ENCODE results near the gene RRBP1.

RRBP1 gene

GRCh38 chr20:17573463-17573862 is 108.6 kb downstream of the RRBP1 start:
- Histone ChIP-seq H3K9me3 (ENCODE audit: control insufficient read depth, low read depth, low read length) (no peaks in the 10 kb centered on the region), H3K4me3 (ENCODE audit: low read length) (peak overlapping the region; percentile 66), H3K36me3 (ENCODE audit: control insufficient read depth, low read depth, low read length) (no peaks in the 10 kb centered on the region), H3K27ac (ENCODE audit: low read length) (no peak overlapping the region), H3K9ac (ENCODE audit: low read length) (no peak overlapping the region), H3K27me3 (ENCODE audit: control insufficient read depth, insufficient read depth, low read length) (no peaks in the 10 kb centered on the region), H3K4me1 (ENCODE audit: control insufficient read depth, low read depth, low read length) (peaks cover 35% of the 10 kb centered on the region)

- H3K9ac ChIP-seq (ENCODE audit: low read length), result peak overlapping the region; percentile 25
- H3K27ac ChIP-seq (ENCODE audit: low read length), result no peak overlapping the region
- no peaks in the 10 kb centered on the region for H3K36me3 ChIP-seq (ENCODE audit: control insufficient read depth, low read depth, low read length)
- peaks cover 42% of the 10 kb centered on the region for H3K4me1 ChIP-seq (ENCODE audit: control insufficient read depth, low read depth, low read length)
- H3K27me3 ChIP-seq (ENCODE audit: control insufficient read depth, insufficient read depth, low read length), result no peaks in the 10 kb centered on the region
- no peaks in the 10 kb centered on the region for H3K9me3 ChIP-seq (ENCODE audit: control insufficient read depth, low read depth, low read length)
- H3K4me3 ChIP-seq (ENCODE audit: low read length), result peak overlapping the region; percentile 66
Measured at GRCh38 chr20:17572034-17572638, 109.9 kb downstream of the RRBP1 start.

GRCh38 chr20:17571153-17571527 is 110.9 kb downstream of the RRBP1 start:
- no peaks in the 10 kb centered on the region for H3K27me3 ChIP-seq (ENCODE audit: control insufficient read depth, insufficient read depth, low read length)
- H3K36me3 ChIP-seq (ENCODE audit: control insufficient read depth, low read depth, low read length), result no peaks in the 10 kb centered on the region
- no peaks in the 10 kb centered on the region for H3K9me3 ChIP-seq (ENCODE audit: control insufficient read depth, low read depth, low read length)
- H3K4me1 ChIP-seq (ENCODE audit: control insufficient read depth, low read depth, low read length), result peaks cover 42% of the 10 kb centered on the region
- H3K27ac ChIP-seq (ENCODE audit: low read length), result no peak overlapping the region
- H3K9ac ChIP-seq (ENCODE audit: low read length), result peak overlapping the region; percentile 79
- H3K4me3 ChIP-seq (ENCODE audit: low read length), result peak overlapping the region; percentile 66

GRCh38 chr20:17570347-17571152 is 111.5 kb downstream of the RRBP1 start:
- Histone ChIP-seq H3K4me3 (ENCODE audit: low read length) (peak overlapping the region; percentile 66), H3K9ac (ENCODE audit: low read length) (peak overlapping the region; percentile 79), H3K27me3 (ENCODE audit: control insufficient read depth, insufficient read depth, low read length) (no peaks in the 10 kb centered on the region), H3K27ac (ENCODE audit: low read length) (no peak overlapping the region), H3K36me3 (ENCODE audit: control insufficient read depth, low read depth, low read length) (no peaks in the 10 kb centered on the region), H3K4me1 (ENCODE audit: control insufficient read depth, low read depth, low read length) (peaks cover 42% of the 10 kb centered on the region), H3K9me3 (ENCODE audit: control insufficient read depth, low read depth, low read length) (no peaks in the 10 kb centered on the region)

GRCh38 chr20:17569616-17570346 is 112.3 kb downstream of the RRBP1 start, which contains the start of gene DSTN:
Gene DSTN, plus strand, starts transcription at chr20:17570075. Its CDS starts 134 bp downstream, at chr20:17570209.
- H3K27me3 ChIP-seq (ENCODE audit: control insufficient read depth, insufficient read depth, low read length), result no peaks in the 10 kb centered on the region
- no peaks in the 10 kb centered on the region for H3K9me3 ChIP-seq (ENCODE audit: control insufficient read depth, low read depth, low read length)
- peak within 1 kb of the TSS; percentile 90 for H3K27ac ChIP-seq (ENCODE audit: low read length)
- H3K36me3 ChIP-seq (ENCODE audit: control insufficient read depth, low read depth, low read length), result no peaks in the 10 kb centered on the region
- H3K4me3 ChIP-seq (ENCODE audit: low read length), result peak within 1 kb of the TSS; percentile 82
- peak within 1 kb of the TSS; percentile 90 for H3K9ac ChIP-seq (ENCODE audit: low read length)
- H3K4me1 ChIP-seq (ENCODE audit: control insufficient read depth, low read depth, low read length), result peaks cover 36% of the 10 kb centered on the region

GRCh38 chr20:17568972-17569521 is 113.0 kb downstream of the RRBP1 start:
- Histone ChIP-seq H3K9ac (ENCODE audit: low read length) (peak overlapping the region; percentile 90), H3K27me3 (ENCODE audit: control insufficient read depth, insufficient read depth, low read length) (no peaks in the 10 kb centered on the region), H3K36me3 (ENCODE audit: control insufficient read depth, low read depth, low read length) (no peaks in the 10 kb centered on the region), H3K9me3 (ENCODE audit: control insufficient read depth, low read depth, low read length) (no peaks in the 10 kb centered on the region), H3K4me1 (ENCODE audit: control insufficient read depth, low read depth, low read length) (peaks cover 36% of the 10 kb centered on the region), H3K4me3 (ENCODE audit: low read length) (peak overlapping the region; percentile 82), H3K27ac (ENCODE audit: low read length) (peak overlapping the region; percentile 90)

- H3K27me3 ChIP-seq (ENCODE audit: control insufficient read depth, insufficient read depth, low read length), result no peaks in the 10 kb centered on the region
- no peaks in the 10 kb centered on the region for H3K9me3 ChIP-seq (ENCODE audit: control insufficient read depth, low read depth, low read length)
- peaks cover 29% of the 10 kb centered on the region for H3K4me1 ChIP-seq (ENCODE audit: control insufficient read depth, low read depth, low read length)
- no peaks in the 10 kb centered on the region for H3K36me3 ChIP-seq (ENCODE audit: control insufficient read depth, low read depth, low read length)
- peak overlapping the region; percentile 90 for H3K9ac ChIP-seq (ENCODE audit: low read length)
- H3K4me3 ChIP-seq (ENCODE audit: low read length), result peak overlapping the region; percentile 82
- H3K27ac ChIP-seq (ENCODE audit: low read length), result peak overlapping the region; percentile 90
Measured at GRCh38 chr20:17568045-17568788, 113.8 kb downstream of the RRBP1 start.

- Histone ChIP-seq H3K27me3 (ENCODE audit: control insufficient read depth, insufficient read depth, low read length) (no peaks in the 10 kb centered on the region), H3K9me3 (ENCODE audit: control insufficient read depth, low read depth, low read length) (no peaks in the 10 kb centered on the region), H3K4me3 (ENCODE audit: low read length) (no peak overlapping the region), H3K4me1 (ENCODE audit: control insufficient read depth, low read depth, low read length) (peaks cover 11% of the 10 kb centered on the region), H3K9ac (ENCODE audit: low read length) (no peak overlapping the region), H3K27ac (ENCODE audit: low read length) (no peak overlapping the region), H3K36me3 (ENCODE audit: control insufficient read depth, low read depth, low read length) (no peaks in the 10 kb centered on the region)
Measured at GRCh38 chr20:17566345-17566744, 115.7 kb downstream of the RRBP1 start.

- no peaks in the 10 kb centered on the region for H3K9me3 ChIP-seq (ENCODE audit: control insufficient read depth, low read depth, low read length)
- no peak overlapping the region for H3K4me3 ChIP-seq (ENCODE audit: low read length)
- H3K4me1 ChIP-seq (ENCODE audit: control insufficient read depth, low read depth, low read length), result peaks cover 7% of the 10 kb centered on the region
- no peak overlapping the region for H3K9ac ChIP-seq (ENCODE audit: low read length)
- H3K36me3 ChIP-seq (ENCODE audit: control insufficient read depth, low read depth, low read length), result no peaks in the 10 kb centered on the region
- no peak overlapping the region for H3K27ac ChIP-seq (ENCODE audit: low read length)
- no peaks in the 10 kb centered on the region for H3K27me3 ChIP-seq (ENCODE audit: control insufficient read depth, insufficient read depth, low read length)
Measured at GRCh38 chr20:17565169-17565845, 116.7 kb downstream of the RRBP1 start.
